Stimulated activated CD8-positive, alpha-beta memory T cell treated with anti-CD3 and anti-CD28 coated beads, Interleukin-7, amount 100 ng/mL, for 1 hour (primary cell): ENCODE results near the gene MVB12B.
A peak's percentile ranks its signal among the peaks of the same experiment; 100 is the strongest.

Experiments used
- DNase-seq, 2 donors: peaks; one replicate each; pipeline ENCODE4 v3.0.0-alpha.2; 2020; ENCODE audit warnings: low read depth in 2 of 2

MVB12B gene

DNA sequence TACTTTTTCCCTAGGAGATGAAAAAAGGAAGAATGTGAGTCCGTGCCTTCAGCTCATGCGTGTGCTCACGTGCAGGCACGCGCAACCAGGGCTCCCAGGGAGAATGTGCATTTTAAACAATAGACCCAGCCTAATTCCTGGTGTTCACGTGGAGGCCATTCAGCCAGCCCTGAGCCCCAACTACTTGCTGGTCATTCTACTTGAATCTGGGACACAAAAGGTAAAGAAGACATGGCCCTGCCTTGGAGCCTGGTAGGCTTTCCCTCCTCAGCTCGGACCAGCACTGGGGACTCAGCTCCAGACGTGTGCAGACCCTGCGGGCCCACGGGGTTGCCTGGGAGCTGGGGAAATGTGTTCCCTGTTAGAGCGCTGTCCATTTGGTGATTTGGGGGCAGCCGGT is 125.5 kb downstream of the MVB12B start:
- DNase-seq, result no peak

DNA sequence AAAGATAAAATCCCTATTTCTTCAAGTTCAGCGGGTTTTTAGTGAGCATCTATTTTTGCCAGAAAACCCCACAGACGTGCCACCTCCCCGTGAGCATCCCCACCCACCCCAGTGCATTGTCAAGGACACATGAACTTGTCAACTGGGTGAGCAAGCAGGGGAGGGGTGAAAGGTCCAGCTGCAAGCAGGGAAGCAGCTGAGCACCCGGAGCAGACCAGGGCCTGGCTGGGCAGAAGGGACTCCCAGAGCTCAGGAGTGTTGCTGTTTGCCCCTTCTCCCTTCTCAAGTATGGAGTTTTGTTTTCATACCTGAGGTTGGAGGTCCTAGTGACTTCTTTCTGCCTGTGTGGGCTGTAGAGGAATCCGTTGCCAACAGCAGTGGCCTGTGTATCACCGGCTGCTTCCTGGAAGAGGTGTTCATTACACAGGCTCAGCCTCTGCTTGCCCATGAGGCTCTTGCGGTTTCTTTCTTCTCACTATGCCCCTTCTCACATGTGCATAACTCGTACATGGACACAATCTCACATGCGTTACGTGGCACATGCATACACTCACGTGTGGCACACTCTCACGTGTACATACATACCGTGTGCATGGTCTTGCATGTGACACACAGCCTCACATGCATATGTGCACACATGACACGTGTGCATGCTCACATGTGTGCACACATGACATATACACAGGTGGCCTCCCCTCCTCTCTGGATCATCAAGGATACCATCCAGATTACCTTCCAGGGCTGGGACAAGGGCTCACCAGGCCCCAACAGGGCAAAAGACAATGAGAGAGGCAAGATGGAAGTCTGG is 126.7 kb downstream of the MVB12B start:
- DNase-seq, result no peak

DNA sequence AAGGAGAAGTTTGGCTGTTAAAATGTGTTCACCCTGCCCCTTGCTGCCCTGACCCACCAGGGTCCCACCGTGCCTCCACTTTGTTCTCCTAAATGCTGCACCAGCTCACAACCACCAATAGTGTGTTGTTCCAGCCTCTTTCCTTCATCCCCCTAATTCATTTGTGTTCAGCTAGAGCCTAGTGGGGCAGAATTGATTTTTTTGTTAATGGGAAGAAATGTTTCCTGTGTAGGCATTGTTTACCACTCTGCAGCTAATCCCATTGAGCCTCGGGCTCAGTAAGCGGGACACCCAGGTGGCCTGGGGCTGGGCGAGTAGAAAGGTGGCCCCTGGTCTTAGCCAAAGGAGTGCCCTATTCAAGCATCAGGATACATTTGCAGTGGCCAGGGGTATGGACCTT is 127.6 kb downstream of the MVB12B start:
- no peak for DNase-seq

DNA sequence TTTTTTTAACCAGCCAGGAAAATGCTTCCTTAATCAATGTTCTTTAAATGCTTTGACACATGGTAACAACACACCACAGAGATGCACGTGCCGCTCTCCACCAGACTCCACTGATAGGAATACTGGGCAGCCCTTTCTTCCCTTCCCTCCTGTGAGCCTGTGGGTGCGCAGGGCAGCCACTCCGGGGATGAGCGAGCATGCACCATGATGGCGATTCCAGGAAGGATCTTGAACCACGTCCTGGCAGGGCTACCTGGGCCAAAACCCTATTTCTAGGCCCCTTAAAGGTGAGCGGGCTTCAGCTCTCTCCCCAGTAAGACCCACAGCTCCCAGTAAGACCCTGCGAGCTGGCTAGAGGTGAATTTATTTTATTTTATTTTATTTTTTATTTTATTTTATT is 128.2 kb downstream of the MVB12B start:
- no peak for DNase-seq

DNA sequence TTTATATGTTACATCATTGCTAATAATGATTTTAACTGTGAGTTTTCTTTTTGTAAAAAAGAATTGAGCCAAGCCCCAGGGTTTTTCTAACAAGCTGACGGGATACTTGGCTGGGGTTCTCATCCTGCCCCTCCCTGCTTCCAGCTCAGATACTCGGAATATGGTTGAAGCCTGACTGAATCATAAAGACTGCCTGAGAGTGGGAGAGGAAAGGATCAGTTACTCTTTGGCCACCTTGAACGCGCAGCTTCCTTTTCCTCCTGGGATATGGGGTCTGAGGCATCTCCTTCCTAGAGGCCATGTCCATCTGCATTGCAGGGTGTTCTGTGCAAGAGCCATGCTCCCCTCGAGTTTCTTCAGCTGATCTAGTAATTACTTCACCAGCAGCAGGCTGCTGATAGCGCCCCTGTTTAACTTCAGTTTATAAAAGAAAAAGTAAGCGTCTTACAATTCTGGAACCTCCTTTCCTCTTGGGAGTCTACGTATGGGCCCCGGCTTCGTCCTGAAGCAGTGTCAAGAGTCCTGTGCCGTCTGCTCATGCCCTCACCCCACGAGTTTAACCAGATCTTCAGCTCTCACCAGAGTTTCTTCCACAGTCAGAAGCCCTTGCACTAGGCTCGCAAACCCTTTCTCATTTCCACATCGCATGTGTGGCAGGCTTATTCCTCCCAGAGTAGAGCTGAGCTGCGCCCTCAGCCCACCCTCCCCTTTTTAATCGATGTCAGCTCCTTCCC is 130.0 kb downstream of the MVB12B start:
- DNase-seq, result no peak

DNA sequence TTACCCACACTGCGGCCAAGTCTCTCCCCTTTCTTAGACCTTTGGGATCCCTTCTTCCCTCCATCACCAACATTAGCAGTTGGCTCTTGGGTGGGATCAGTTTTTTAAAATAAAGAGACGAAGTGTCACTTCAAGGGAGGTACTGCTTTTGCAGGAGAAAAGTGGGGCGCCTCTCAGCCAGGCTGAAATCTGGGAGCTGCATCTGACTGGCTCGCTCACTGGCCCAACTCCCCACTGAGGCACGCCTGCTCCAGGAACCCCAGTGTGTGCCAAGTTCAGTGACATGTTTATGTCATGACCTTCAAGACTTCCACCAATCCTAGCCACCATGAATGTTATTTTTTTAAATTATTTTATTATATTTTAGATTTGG is 130.5 kb downstream of the MVB12B start:
- no peak for DNase-seq

DNA sequence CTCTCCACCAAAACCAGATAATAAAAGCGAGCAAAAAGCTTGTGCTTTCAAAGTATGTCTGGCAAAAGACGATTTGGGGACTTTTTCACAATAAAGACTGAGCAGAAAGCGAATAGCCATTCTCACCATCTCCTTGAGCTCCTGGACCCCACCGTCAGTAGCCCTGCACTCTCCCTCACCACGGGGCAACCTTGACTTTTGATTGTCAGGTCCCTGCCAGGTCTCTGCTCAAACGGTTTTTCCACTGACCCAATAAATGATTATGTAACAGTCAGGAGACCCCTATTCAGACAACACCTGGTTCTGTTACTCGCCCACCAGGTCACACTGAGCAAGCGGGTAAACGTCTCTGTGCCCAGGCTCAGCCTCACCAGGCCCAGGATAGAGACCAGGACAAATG is 131.3 kb downstream of the MVB12B start:
- DNase-seq, result no peak

DNA sequence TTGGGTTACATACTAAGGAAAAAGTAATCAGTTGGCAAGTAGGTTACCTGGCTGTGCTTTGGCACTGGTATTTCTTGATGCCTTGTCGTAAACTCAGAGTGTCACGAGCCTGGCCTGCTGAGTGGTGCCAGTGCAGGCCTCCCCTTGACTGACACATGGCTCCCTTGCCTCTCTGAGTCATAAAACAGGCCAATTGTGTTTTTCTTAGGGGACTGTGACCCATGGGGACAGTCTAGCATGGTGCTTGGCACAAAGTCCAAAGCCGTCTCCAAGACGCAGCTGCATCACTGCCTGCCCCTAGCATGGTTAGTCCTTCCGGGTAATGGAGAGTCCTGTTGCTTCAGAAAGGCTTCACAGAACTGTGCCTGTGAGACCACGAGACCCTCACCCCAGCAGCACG is 132.5 kb downstream of the MVB12B start:
- DNase-seq, result no peak

DNA sequence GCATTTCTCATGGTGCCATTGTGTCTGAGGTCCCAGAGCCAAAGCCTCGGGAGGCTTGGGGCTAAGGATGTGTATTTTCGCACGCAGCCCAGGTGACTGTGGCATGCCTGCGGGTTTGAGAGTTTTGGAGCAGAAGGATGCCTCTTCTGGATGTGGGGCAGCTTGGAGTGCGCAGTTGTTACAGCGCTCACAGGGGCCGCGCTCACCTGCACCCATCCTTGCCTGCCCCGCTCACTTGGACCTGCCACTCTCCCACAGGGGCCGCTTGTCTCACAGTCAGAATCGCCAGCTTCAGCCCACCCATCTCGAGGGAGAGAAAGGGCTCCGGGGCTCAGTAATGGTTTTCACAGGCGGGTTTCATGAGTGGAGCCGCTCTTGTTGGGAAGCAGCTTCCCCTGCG is 132.9 kb downstream of the MVB12B start:
- DNase-seq, result no peak

DNA sequence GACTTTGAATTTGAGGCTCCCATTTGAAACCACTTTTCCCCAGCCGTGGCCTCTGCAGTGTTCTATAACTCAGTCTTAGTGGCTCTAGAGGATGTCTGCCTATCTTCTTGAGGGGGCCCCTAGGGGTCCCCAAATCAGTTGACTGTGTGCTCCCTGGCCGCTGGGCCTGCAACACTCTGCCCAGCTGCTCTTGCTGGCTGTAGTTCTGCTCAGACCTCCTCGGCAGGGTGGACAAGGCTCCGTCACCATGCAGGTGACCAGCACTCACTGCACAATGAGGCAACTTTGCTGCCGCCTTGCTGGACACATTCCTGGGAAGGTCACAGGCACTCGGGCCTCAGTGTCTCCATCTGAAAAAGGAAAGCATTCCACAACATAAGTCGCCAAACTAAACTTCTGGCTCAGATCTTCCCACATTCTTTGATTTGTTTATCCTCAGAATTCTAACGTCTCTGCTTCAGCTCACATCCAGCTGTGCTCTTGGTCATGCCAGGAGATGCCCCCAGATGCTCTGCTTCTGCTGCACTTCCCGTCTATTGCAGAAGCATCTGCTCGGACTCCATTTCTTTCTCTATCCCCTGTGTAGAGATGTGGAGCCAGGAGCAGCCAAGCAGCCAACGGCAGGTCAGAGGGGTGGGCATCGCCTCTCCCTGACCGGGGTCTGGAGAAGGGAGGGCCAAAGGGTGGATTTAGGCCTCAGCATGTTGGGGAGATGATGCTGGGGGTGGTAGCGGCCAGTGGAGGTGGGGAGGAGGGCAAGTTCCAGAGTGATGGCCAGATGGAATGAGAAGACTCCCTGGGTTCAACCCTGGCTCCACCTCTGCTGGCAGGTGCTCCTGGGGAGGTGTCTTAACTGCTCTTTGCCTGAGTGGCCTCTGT is 133.6 kb downstream of the MVB12B start:
- no peak for DNase-seq

DNA sequence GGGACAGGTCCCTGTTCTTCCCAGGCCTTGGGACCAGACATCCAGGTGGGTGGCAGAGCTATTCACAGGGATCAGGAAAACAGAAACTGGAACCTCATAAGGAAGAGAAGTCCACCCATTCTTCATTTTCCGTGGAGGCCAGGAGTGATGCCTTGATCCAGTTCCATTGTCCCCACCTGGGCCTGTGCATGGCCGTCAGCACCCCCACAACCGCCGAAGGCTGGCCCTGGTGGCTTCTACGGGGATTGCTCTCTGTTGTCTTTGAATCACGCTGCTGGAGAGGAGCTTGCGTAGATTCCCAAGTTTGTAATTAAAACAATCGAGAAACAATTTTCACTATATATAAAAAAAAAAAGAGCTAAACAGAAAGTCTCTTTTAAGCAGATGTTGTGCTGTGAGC is 134.4 kb downstream of the MVB12B start:
- no peak for DNase-seq

DNA sequence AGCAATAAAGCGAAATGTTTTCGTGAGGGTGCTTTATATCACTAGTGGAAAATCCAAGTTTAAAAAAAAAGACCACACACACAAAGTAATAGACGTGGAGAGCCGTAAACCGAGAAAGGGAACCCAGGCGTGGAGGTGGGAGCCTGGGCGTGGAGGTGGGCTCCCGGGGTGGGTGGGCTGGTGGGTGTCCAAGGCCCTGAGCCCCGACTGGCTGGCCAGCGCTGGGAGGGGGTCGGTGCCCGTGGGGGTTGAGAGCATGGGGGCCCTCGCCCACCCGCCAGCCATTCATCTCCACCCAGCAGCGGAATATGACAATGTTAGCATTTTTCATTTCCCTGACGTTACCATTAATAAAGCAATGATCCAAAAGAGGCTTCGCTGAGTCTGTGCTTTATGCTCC is 135.0 kb downstream of the MVB12B start:
- no peak for DNase-seq

DNA sequence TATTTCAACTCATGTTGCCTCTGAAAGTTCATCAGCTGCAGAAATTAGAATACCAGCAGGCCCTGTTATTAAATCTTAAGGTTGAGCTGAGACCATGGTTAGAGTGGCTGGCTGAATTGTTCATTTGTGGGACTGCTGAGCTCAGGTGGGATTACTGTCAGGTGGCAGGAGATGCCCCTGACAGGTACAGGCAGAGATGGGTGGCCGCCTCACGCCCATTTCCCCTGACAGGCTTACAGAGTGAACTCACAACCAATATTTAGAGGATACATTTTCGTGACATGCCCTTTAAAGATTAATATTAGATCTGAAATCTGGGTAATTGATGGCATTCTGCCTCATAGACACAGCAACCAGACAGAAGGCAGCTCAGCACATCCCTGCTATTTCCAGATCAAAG is 136.0 kb downstream of the MVB12B start:
- DNase-seq, result no peak

DNA sequence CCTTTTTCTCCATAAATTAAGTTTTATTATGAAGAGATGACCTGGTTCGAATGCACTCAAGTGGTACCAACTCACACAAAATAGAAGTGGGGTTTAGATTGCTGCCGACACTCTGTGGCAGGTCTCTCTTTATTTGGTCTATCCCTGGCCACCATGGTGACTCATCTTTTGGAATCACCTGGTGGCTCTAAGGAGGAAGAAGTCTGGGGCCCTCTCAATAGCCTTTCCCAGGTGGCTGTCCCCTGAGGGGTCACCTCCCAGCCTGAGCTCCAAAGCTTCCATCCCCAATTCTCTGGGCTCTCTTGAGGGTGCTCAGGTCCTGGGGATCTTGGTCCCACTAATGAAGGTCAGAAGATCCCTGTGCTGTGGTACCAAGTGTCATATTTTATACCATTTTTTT is 136.8 kb downstream of the MVB12B start:
- no peak for DNase-seq

DNA sequence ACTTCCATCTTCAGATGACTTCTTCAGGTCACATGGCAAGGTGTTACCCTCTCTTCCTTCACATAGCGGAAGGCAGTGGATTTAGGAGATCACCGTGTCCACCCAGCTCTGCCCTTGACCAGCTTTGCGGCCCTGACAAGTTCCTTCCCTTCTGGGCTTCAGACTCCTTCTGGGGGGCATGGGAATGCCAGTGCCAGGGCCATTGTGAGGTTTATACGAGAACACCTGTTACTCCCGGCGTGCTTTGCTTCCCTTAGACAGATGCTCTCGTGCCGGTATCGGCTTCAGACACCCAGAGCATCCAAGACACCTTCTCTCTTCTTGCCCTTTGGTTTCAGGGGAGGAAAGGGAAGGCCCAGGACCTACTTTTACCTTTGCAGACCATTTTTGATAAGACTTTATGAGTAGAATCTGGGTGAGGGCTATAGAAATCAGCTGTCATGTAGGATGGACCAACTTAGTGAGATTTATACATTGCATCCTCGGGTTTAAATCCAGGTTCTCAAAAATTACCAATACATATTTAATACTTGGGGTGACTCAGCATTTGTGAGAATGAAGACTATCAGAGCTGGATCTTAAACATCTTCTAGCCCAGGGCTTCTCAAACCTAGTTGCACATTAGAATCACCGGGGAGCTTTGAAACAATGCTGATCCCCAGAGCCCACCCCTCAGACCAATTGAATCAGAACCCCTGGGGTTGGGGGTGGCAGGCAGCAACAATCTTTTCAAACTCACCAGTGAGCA is 138.2 kb downstream of the MVB12B start:
- DNase-seq, result no peak

DNA sequence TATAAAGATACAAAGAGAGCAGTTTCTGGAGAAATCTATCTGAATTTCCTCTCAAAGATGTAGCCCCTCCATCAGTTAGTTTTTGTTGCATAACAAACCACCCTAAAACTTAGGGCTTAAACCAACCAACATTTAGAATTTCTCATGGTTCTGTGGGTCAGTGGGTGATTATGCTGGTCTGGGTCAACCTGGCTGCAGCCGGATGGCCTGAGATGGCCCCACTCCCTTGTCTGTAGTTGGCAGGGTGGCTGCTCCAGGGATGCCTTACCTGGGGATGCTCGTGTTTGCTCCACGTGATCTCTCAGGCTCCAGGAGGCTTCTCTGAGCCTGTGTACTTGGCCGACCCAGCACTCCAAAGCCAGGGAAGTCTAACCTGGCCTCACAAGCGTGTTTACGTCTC is 139.3 kb downstream of the MVB12B start:
- no peak for DNase-seq

DNA sequence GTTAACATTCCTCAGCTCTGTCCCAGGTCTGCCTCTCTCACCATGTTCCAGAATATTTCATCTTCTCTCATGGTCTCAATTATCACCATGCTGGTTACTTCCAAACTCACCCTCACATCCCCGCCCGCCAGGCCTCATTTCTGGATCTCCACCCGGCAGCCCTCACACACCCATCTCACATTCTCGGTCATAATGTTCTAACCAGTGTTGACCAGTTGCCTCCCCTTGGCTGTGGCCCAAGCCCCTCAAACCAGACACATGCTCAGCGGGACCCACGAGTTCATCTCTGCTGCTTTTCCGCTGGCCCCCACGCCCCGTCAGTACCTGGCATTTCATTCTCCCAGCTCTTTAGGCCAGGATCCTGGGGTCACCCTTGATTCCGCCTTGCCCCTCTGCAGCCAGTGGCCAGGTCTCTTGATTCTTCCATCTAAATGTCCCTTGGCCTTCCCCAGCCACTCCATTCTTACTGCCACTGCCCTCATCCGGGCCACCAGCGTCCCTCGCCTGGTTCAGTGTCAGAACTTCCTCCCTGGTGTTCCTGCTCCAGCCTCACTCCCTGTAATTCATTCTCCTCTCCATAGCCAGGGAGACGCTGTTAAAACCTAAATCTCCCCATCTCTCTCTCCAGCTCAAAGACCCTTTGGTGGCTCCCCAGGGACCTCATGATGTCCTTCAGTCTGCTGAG is 141.7 kb downstream of the MVB12B start:
- DNase-seq, result no peak

DNA sequence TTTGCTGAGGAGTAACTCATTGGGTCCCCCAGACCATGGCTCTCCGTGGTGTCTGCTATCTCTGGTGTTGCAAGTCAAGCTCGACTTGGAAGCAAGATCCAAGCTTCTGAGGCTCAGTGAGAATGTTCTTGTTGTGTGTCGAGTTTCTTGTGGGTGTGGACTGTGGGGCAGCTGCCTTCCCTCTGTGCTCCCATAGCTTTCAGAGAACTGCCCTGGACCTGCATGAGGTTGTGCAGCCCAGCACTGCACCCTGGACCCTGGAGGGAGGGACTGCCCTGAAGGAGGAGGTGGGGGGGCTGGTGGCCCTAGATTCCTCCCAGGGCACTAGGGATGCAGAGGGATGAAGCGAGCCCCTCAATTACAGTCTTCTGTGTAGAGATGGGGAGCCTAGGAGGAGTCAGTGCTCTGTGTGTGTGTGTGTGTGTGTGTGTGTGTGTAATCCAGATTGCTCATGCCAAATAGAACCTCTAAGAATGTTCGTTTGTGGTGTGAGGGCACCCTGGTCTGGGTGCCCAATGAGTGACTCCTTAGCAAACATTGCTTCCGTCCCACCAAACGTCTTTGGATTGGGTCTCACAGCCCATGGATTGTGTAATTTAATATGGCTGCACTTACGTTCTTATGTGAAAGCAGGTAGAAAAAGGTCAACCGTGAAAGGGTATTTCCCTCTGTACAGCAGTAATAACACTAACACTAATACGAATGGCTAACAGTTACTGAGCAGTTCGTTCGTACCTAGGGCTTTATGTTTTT is 143.8 kb downstream of the MVB12B start:
- no peak for DNase-seq

DNA sequence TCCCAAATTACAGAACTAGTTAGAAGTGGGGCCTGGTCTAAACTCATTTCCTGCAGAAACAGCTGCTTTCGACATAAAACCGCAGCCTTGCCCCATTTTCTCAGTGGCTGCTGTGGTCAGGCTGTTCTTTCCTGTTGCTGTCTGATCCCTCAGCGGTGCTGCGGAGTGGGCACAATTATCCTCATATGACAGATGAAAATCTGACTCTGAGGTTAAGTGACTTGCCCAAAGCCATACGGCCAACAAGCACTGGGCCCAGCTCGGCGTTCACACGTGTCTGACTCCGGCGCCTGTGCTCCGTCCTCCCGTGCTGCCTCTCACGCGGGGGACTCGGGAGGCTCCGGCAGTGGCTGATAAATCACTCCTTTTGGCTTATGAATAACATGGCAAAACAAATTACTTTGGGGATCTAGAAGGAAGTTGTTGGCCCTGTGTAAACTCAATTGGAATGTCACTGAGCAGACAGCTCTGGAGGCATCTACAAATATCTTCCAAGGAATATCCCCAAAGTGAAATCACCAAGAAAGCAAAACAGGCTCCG is 144.5 kb downstream of the MVB12B start:
- peak; percentile 42 to 61 for DNase-seq
